NB4 (cell line): ENCODE data around the gene NT5DC1.

Experiments
- POLR2A ChIP-seq: IDR thresholded peaks from 2 replicates; pipeline ENCODE4 v1.6.1; 2011; ENCODE audit warnings: mild to moderate bottlenecking; ENCODE audit not compliant: insufficient read length; ENCODE audit errors: extremely low read depth
- TF ChIP-seq, protein P1 (sequence below): IDR thresholded peaks from one replicate; pipeline ENCODE4 v1.5.1; 2012; ENCODE audit warnings: low read depth, low read length

DNA sequence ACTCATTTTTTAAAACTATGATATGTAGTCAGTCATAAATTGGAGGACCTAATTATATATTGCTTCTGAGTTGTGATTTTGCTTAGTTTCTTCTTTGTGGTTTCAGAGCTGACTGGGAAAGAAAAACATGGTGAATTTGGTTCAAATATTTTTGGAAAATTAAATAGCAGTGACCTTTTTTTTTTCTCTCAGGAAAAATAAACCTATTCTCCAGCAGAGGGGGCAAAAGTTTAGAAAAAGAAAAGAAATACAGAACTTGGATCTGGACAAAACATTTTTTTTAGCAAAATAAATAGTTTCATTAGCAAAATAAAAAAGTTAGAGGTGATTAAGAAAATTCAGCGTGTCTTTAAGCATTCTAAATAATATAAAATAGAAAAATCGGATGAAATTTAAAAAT lies 15.1 kb downstream of the NT5DC1 start:
- TF ChIP-seq, protein P1, sequence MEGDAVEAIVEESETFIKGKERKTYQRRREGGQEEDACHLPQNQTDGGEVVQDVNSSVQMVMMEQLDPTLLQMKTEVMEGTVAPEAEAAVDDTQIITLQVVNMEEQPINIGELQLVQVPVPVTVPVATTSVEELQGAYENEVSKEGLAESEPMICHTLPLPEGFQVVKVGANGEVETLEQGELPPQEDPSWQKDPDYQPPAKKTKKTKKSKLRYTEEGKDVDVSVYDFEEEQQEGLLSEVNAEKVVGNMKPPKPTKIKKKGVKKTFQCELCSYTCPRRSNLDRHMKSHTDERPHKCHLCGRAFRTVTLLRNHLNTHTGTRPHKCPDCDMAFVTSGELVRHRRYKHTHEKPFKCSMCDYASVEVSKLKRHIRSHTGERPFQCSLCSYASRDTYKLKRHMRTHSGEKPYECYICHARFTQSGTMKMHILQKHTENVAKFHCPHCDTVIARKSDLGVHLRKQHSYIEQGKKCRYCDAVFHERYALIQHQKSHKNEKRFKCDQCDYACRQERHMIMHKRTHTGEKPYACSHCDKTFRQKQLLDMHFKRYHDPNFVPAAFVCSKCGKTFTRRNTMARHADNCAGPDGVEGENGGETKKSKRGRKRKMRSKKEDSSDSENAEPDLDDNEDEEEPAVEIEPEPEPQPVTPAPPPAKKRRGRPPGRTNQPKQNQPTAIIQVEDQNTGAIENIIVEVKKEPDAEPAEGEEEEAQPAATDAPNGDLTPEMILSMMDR, result no peak
- TF ChIP-seq POLR2A, result no peak
